NCI-H1417 treated with DMSO at 0.1 percent for 48 hours (cell line): Measurements from ENCODE around the gene SMO.
"Not testable (repeated sequence)": the region's sequence is repeated elsewhere in the genome, so short reads cannot be mapped to it uniquely, and the experiment has no call there.

Source experiments
- DNase-seq: peaks from one replicate; lab custom pipeline; 2025; lab: John Stamatoyannopoulos, UW

Gene SMO

GRCh38 chr7:129240119-129240820 lies 51.8 kb downstream of the SMO start:
- DNase-seq: no peak

GRCh38 chr7:129244220-129244619 lies 55.8 kb downstream of the SMO start:
- no peak for DNase-seq

- no peak for DNase-seq
These were observed 57.1 kb downstream of the SMO start for GRCh38 chr7:129245533-129245932.

- DNase-seq: no peak
These were observed 58.7 kb downstream of the SMO start for GRCh38 chr7:129247087-129247486.

- DNase-seq: no peak
These were observed 63.7 kb downstream of the SMO start for GRCh38 chr7:129252128-129252527.

GRCh38 chr7:129252603-129253002 lies 64.2 kb downstream of the SMO start:
- DNase-seq: not testable (repeated sequence)

GRCh38 chr7:129255800-129256199 lies 67.4 kb downstream of the SMO start:
- DNase-seq: no peak

- no peak for DNase-seq
These were observed 67.8 kb downstream of the SMO start for GRCh38 chr7:129256221-129256620.

GRCh38 chr7:129257168-129257567 lies 68.7 kb downstream of the SMO start:
- no peak for DNase-seq

GRCh38 chr7:129258649-129259389 lies 70.4 kb downstream of the SMO start:
- no peak for DNase-seq

- no peak for DNase-seq
These were observed 73.9 kb downstream of the SMO start for GRCh38 chr7:129262324-129262723.
